Glutamatergic neuron (in vitro differentiated cells): ENCODE measurements around the gene ADAMTS13. TPM values are rescaled to one million over a fixed set of nuclear protein-coding genes. Genes with fewer than 3 reads are reported as not detected.

Experiments
- DNase-seq: peaks from one replicate; pipeline ENCODE4 v3.0.0; 2022
- H3K27ac Mint-ChIP-seq: one replicate; pipeline ENCODE4 v1.8.0; 2020; ENCODE audit warnings: mild to moderate bottlenecking, mixed read lengths, inconsistent platforms; ENCODE audit not compliant: unreplicated experiment
- H3K27me3 Mint-ChIP-seq: one replicate; pipeline ENCODE4 v1.8.0; 2020; ENCODE audit warnings: mild to moderate bottlenecking, moderate library complexity, mixed read lengths, inconsistent platforms; ENCODE audit not compliant: unreplicated experiment
- H3K36me3 Mint-ChIP-seq: one replicate; pipeline ENCODE4 v1.8.0; 2020; ENCODE audit warnings: mild to moderate bottlenecking, mixed read lengths, inconsistent platforms; ENCODE audit not compliant: unreplicated experiment
- H3K4me1 Mint-ChIP-seq: one replicate; pipeline ENCODE4 v1.8.0; 2020; ENCODE audit warnings: mild to moderate bottlenecking, low read depth, mixed read lengths, inconsistent platforms; ENCODE audit not compliant: unreplicated experiment
- H3K4me3 Mint-ChIP-seq: one replicate; pipeline ENCODE4 v1.8.0; 2020; ENCODE audit warnings: mild to moderate bottlenecking, mixed read lengths, inconsistent platforms; ENCODE audit not compliant: unreplicated experiment
- H3K9me3 Mint-ChIP-seq: one replicate; pipeline ENCODE4 v1.8.0; 2020; ENCODE audit warnings: mild to moderate bottlenecking, moderate library complexity, mixed read lengths, inconsistent platforms; ENCODE audit not compliant: unreplicated experiment
- CTCF ChIP-seq: fragments of 200-600 bp; sonication (generic); IDR thresholded peaks from one replicate; pipeline ENCODE4 v1.5.0; 2021; ENCODE audit not compliant: partially characterized antibody, unreplicated experiment
- total RNA-seq: library from RNA; stranded (reverse); fragmentation: NEBNext Ultra II Directional; extraction: Animal tissue kit (Norgen Biotek cat#: 25700); gene quantifications from one replicate; pipeline ENCODE4 v1.2.1, GENCODE V29; 2021; ENCODE audit not compliant: unreplicated experiment

The ADAMTS13 gene
- total RNA-seq, 1 donor from 2014 or later: 27.9 TPM

DNA sequence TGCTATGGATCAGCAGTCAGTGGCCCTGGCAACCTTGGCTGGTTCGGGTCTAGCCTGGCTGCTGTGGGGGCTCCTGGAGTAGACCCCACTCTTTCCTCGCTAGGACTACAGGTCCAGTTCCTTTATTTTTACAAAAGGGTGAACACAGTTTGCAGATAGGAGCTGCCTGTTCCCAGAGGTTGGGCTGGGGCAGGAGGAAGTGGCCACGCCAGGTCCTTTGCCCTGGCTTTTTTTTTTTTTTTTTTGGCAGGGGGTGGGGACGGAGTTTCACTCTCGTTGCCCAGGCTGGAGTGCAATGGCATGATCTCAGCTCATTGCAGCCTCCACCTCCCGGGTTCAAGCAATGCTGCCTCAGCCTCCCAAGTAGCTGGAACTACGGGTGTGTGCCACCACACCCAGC is 48.8 kb downstream of the ADAMTS13 start:
- H3K27ac Mint-ChIP-seq: peak overlapping the region; percentile 81
- H3K4me1 Mint-ChIP-seq: peaks cover 5% of the 10 kb centered on the region
- no peak for TF ChIP-seq CTCF
- H3K27me3 Mint-ChIP-seq: peaks cover 21% of the 10 kb centered on the region
- DNase-seq: no peak
- no peaks in the 10 kb centered on the region for H3K36me3 Mint-ChIP-seq
- peaks cover 21% of the 10 kb centered on the region for H3K9me3 Mint-ChIP-seq
- no peak overlapping the region for H3K4me3 Mint-ChIP-seq

GRCh38 chr9:133471551-133472276 is 49.5 kb downstream of the ADAMTS13 start:
- H3K9me3 Mint-ChIP-seq: peaks cover 20% of the 10 kb centered on the region
- no peak overlapping the region for H3K27ac Mint-ChIP-seq
- no peak for TF ChIP-seq CTCF
- peaks cover 21% of the 10 kb centered on the region for H3K27me3 Mint-ChIP-seq
- no peaks in the 10 kb centered on the region for H3K36me3 Mint-ChIP-seq
- DNase-seq: no peak
- H3K4me1 Mint-ChIP-seq: peaks cover 7% of the 10 kb centered on the region
- H3K4me3 Mint-ChIP-seq: no peak overlapping the region

GRCh38 chr9:133472277-133472645 is 50.1 kb downstream of the ADAMTS13 start:
- no peak for DNase-seq
- no peak for TF ChIP-seq CTCF
- Mint-ChIP-seq H3K27me3 (peaks cover 21% of the 10 kb centered on the region), H3K9me3 (peaks cover 18% of the 10 kb centered on the region), H3K36me3 (no peaks in the 10 kb centered on the region), H3K27ac (no peak overlapping the region), H3K4me1 (peaks cover 5% of the 10 kb centered on the region), H3K4me3 (no peak overlapping the region)

GRCh38 chr9:133472753-133473378 is 50.7 kb downstream of the ADAMTS13 start:
- Mint-ChIP-seq H3K27ac (no peak overlapping the region), H3K36me3 (no peaks in the 10 kb centered on the region), H3K9me3 (peaks cover 23% of the 10 kb centered on the region), H3K4me3 (no peak overlapping the region), H3K4me1 (peaks cover 5% of the 10 kb centered on the region), H3K27me3 (peaks cover 21% of the 10 kb centered on the region)
- no peak for TF ChIP-seq CTCF
- no peak for DNase-seq

- Mint-ChIP-seq H3K36me3 (no peaks in the 10 kb centered on the region), H3K4me1 (peaks cover 5% of the 10 kb centered on the region), H3K27me3 (peaks cover 16% of the 10 kb centered on the region), H3K9me3 (peaks cover 16% of the 10 kb centered on the region), H3K4me3 (no peak overlapping the region), H3K27ac (no peak overlapping the region)
- TF ChIP-seq CTCF: no peak
- DNase-seq: no peak
Measured at GRCh38 chr9:133473743-133474142, 51.6 kb downstream of the ADAMTS13 start.
